Stimulated activated CD4-positive, alpha-beta T cell treated with anti-CD3 and anti-CD28 coated beads, Interleukin-15, amount 100 ng/mL, for 24 hours (primary cell): Measurements from ENCODE around the gene FAM168A.

ENCODE experiments used
- DNase-seq: peaks from one replicate; pipeline ENCODE4 v3.0.0-alpha.2; 2020

Gene FAM168A

GRCh38 chr11:73420136-73420535, 177.8 kb downstream of the FAM168A start:
- DNase-seq = no peak

- no peak for DNase-seq
Observed at GRCh38 chr11:73416786-73417185, 181.1 kb downstream of the FAM168A start.

- no peak for DNase-seq
Observed at GRCh38 chr11:73415854-73416615, 181.9 kb downstream of the FAM168A start.

- DNase-seq = no peak
Observed at GRCh38 chr11:73414977-73415651, 182.8 kb downstream of the FAM168A start.

GRCh38 chr11:73413256-73413655, 184.7 kb downstream of the FAM168A start:
- DNase-seq = no peak

- DNase-seq = no peak
Observed at GRCh38 chr11:73412308-73412707, 185.6 kb downstream of the FAM168A start.

GRCh38 chr11:73411031-73411430, 186.9 kb downstream of the FAM168A start:
- DNase-seq = no peak

GRCh38 chr11:73410627-73411026, 187.3 kb downstream of the FAM168A start:
- DNase-seq = no peak

GRCh38 chr11:73409431-73409830, 188.5 kb downstream of the FAM168A start:
- no peak for DNase-seq

GRCh38 chr11:73406619-73407018, 191.3 kb downstream of the FAM168A start:
- no peak for DNase-seq

GRCh38 chr11:73406131-73406530, 191.8 kb downstream of the FAM168A start:
- DNase-seq = no peak

GRCh38 chr11:73405146-73405510, 192.8 kb downstream of the FAM168A start:
- no peak for DNase-seq

- DNase-seq = no peak
Observed at GRCh38 chr11:73404506-73405145, 193.3 kb downstream of the FAM168A start.

GRCh38 chr11:73404048-73404447, 193.9 kb downstream of the FAM168A start:
- DNase-seq = no peak

- no peak for DNase-seq
Observed at GRCh38 chr11:73403541-73403940, 194.4 kb downstream of the FAM168A start.

- DNase-seq = no peak
Observed at GRCh38 chr11:73402834-73403185, 195.1 kb downstream of the FAM168A start.

- no peak for DNase-seq
Observed at GRCh38 chr11:73401924-73402833, 195.7 kb downstream of the FAM168A start.

- no peak for DNase-seq
Observed at GRCh38 chr11:73401217-73401923, 196.5 kb downstream of the FAM168A start.

GRCh38 chr11:73400293-73400692, 197.6 kb downstream of the FAM168A start:
- DNase-seq = no peak

- DNase-seq = no peak
Observed at GRCh38 chr11:73399636-73400035, 198.3 kb downstream of the FAM168A start.

GRCh38 chr11:73399159-73399590, 198.7 kb downstream of the FAM168A start:
- DNase-seq = no peak

GRCh38 chr11:73398721-73399120, 199.2 kb downstream of the FAM168A start:
- no peak for DNase-seq
